Lung (tissue), 12 donors: ENCODE data around the gene PGP. TPM values are rescaled to one million over a fixed set of nuclear protein-coding genes. Genes with fewer than 3 reads are reported as not detected.

ENCODE experiments used
- ATAC-seq: fragments of 200-7000 bp; cut with Tn5 transposase; one replicate; pipeline ENCODE4 v1.9.1; 2020; ENCODE audit warnings: moderate number of reproducible peaks; ENCODE audit not compliant: insufficient read depth, low FRiP score
- DNase-seq, 3 donors: peaks; one replicate each; pipeline ENCODE4 v3.0.0-alpha.2; 2013 to 2017
- H3K27ac ChIP-seq, 2 donors: one replicate each; pipeline ENCODE4 v1.5.1; 2013; ENCODE audit warnings: mild to moderate bottlenecking in 2 of 2, moderate library complexity in 2 of 2, control low read depth in 1 of 2, inconsistent platforms in 1 of 2, low read depth in 1 of 2, low read length in 1 of 2
- H3K27me3 ChIP-seq, 3 donors: one replicate each; pipeline ENCODE4 v1.5.1; 2013; ENCODE audit warnings: low read length in 2 of 3; ENCODE audit not compliant: control insufficient read depth in 3 of 3, insufficient read depth in 3 of 3
- H3K36me3 ChIP-seq, 4 donors: one replicate each; pipeline ENCODE4 v1.5.1; 2013; ENCODE audit warnings: low read length in 4 of 4, mild to moderate bottlenecking in 1 of 4, moderate library complexity in 1 of 4; ENCODE audit not compliant: control insufficient read depth in 4 of 4, insufficient read depth in 4 of 4
- H3K4me1 ChIP-seq, 5 donors: one replicate each; pipeline ENCODE4 v1.5.1; 2013; ENCODE audit warnings: low read length in 5 of 5, mild to moderate bottlenecking in 2 of 5, moderate library complexity in 1 of 5; ENCODE audit not compliant: control insufficient read depth in 5 of 5, insufficient read depth in 5 of 5
- H3K4me3 ChIP-seq: one replicate; pipeline ENCODE4 v1.5.1; 2013; ENCODE audit warnings: mild to moderate bottlenecking, control low read depth, moderate library complexity
- H3K9ac ChIP-seq, 2 donors: one replicate each; pipeline ENCODE4 v1.5.1; 2013; ENCODE audit warnings: low read length in 2 of 2, control low read depth in 1 of 2; ENCODE audit not compliant: insufficient read depth in 1 of 2
- H3K9me3 ChIP-seq, 4 donors: one replicate each; pipeline ENCODE4 v1.5.1; 2013; ENCODE audit warnings: low read length in 3 of 4, mild to moderate bottlenecking in 1 of 4, moderate library complexity in 1 of 4; ENCODE audit not compliant: control insufficient read depth in 4 of 4, insufficient read depth in 3 of 4
- CTCF ChIP-seq: IDR thresholded peaks from 2 replicates; pipeline ENCODE4 v1.5.1; 2012; ENCODE audit warnings: mild to moderate bottlenecking; ENCODE audit errors: control extremely low read depth, extremely low read depth
- WGBS, 2 donors: extraction: QIAGEN DNeasy Blood & Tissue Kit; methylation state at CpG; one replicate each; pipeline ENCODE4 v1.1.7; 2013; 5-methylcytosine and 5-hydroxymethylcytosine counted together
- polyA plus RNA-seq, 2 donors: library from polyadenylated mRNA; stranded (reverse); fragments of 200-250 nt; gene quantifications; one replicate each; pipeline ENCODE4 v1.2.1, GENCODE V29; 2013
- total RNA-seq, 2 donors: library from RNA; depleted of rRNA in 1 of 2; stranded (reverse); fragments of >200 nt in 1 of 2; gene quantifications; one replicate each; pipeline ENCODE4 v1.2.1, GENCODE V29; 2014 to 2021
- donor health status: control.
- donor health status: control.
- donor health status: Bipolar disorder and iron deficiency.
- donor health status: healthy.
- donor health status: DM: yes; HTN: yes; CAD: no.

The PGP gene
- total and polyA plus RNA-seq, 4 donors: 3.8 to 20.9 (median 13.7) TPM

GRCh38 chr16:2223221-2223941 is 8.7 kb upstream of the PGP start, which contains the start of gene E4F1:
E4F1 (plus strand) TSS chr16:2223591; CDS start chr16:2223614, 23 bp downstream.
- DNase-seq (peak; percentile 99 to 100 (median 99)), ATAC-seq (peak; percentile 100)
- Histone ChIP-seq H3K27ac (peak within 1 kb of the TSS; percentile 86 to 87), H3K4me1 (peaks cover 0 to 10% (median 6%) of the 10 kb centered on the region in 5 donors), H3K9ac (peak within 1 kb of the TSS; percentile 23 to 55), H3K27me3 (no peaks in the 10 kb centered on the region), H3K4me3 (peak within 1 kb of the TSS; percentile 91), H3K9me3 (no peaks in the 10 kb centered on the region), H3K36me3 (peaks cover 0 to 5% (median 2%) of the 10 kb centered on the region in 4 donors)
- 0% methylated on average over 54 to 82 of the region's 82 CpGs for WGBS, 2 donors
- no peak for TF ChIP-seq CTCF

GRCh38 chr16:2216330-2216729 is 1.7 kb upstream of the PGP start:
- Histone ChIP-seq H3K36me3 (peaks cover 0 to 2% (median 0%) of the 10 kb centered on the region in 4 donors), H3K9ac (no peak overlapping the region), H3K9me3 (no peaks in the 10 kb centered on the region), H3K27ac (peak overlapping the region in 1 of 2 donors; percentile 89), H3K4me1 (peaks cover 0 to 20% (median 9%) of the 10 kb centered on the region in 5 donors), H3K27me3 (no peaks in the 10 kb centered on the region), H3K4me3 (no peak overlapping the region)
- DNase-seq (no peak), ATAC-seq (no peak)
- no peak for TF ChIP-seq CTCF
- WGBS, 2 donors: 97 to 99% methylated on average over 4 of the region's 4 CpGs

- no peak for TF ChIP-seq CTCF
- no peak for ATAC-seq
- Histone ChIP-seq H3K27ac (peak overlapping the region; percentile 95), H3K4me3 (peak overlapping the region; percentile 81), H3K9ac (peak overlapping the region in 1 of 2 donors; percentile 47), H3K27me3 (no peaks in the 10 kb centered on the region), H3K9me3 (no peaks in the 10 kb centered on the region), H3K4me1 (peaks cover 0 to 20% (median 9%) of the 10 kb centered on the region in 5 donors), H3K36me3 (peaks cover 0 to 11% (median 2%) of the 10 kb centered on the region in 4 donors)
- DNase-seq: no peak
- 1% methylated on average over 80 to 98 of the region's 98 CpGs for WGBS, 2 donors
Observed at GRCh38 chr16:2213817-2214718, 572 bp downstream of the PGP start.
